Measurements from ENCODE around the gene CLTB.

GRCh38 chr5:176438959-176439757 lies 22.8 kb upstream of the CLTB start:
- no peak for TF ChIP-seq POLR2A (IDR thresholded peaks at IDR 0.05)
- TF ChIP-seq, protein P1, sequence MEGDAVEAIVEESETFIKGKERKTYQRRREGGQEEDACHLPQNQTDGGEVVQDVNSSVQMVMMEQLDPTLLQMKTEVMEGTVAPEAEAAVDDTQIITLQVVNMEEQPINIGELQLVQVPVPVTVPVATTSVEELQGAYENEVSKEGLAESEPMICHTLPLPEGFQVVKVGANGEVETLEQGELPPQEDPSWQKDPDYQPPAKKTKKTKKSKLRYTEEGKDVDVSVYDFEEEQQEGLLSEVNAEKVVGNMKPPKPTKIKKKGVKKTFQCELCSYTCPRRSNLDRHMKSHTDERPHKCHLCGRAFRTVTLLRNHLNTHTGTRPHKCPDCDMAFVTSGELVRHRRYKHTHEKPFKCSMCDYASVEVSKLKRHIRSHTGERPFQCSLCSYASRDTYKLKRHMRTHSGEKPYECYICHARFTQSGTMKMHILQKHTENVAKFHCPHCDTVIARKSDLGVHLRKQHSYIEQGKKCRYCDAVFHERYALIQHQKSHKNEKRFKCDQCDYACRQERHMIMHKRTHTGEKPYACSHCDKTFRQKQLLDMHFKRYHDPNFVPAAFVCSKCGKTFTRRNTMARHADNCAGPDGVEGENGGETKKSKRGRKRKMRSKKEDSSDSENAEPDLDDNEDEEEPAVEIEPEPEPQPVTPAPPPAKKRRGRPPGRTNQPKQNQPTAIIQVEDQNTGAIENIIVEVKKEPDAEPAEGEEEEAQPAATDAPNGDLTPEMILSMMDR (IDR thresholded peaks at IDR 0.05), result no peak

Measured in body of pancreas (tissue), 4 donors.